Measurements from ENCODE around the gene APRT. TPM values are rescaled to one million over a fixed set of nuclear protein-coding genes. Genes with fewer than 3 reads are reported as not detected.
A peak's percentile ranks its signal among the peaks of the same experiment; 100 is the strongest.

Gene APRT
- total and polyA plus RNA-seq, 9 of the 15 experiments (the other 6 are each of a cell fraction or from before 2014, with no cell fraction given): 41.7 to 409 (median 146) TPM

DNA sequence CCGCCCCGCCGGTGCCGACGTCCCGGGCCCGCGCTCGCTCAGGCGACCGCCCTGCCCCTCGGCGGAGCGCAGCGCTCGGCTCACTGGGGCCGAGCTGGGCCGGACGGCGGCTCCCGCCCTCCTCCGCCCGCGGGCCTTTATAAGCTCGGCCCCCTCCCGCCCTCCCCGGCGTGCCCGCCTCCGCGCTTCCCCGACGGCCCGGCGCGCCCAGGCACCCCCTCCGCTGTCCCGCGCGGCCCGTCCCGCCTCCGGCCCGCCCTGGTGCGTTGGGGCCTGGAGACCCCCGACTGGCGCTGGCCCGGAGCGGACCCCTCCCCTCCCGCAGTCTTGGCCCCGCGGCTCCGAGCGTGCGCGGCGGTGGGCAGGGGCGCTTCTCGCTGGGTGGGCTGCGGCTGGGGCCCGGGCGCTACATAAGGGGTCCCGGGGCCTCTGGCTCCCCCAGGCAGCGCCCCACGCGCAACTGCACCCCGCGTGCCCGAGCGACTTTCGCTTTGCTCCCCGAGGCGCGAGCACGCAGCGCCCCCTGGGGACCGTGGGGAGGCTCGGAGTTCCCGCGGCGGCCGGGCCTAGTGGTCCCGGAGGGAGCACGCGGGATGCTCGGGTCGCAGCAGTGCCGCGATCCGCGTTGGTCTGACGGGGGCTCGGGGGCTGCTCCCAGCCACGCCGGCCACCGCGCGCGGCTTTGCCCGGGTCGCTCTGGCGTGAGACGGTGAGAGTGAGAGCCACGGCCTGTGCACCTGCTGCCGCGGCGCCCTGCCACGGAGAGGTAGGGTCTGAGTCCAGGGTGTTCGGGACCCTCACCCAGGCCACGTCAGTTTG is 26.4 kb downstream of the APRT start, which contains the start of gene PIEZO1 (continued):
- TF ChIP-seq MGA (IDR thresholded peaks at IDR 0.05) (peak; percentile 85), FOXA3 (CRISPR knock-in tag; conservative IDR thresholded peaks at IDR 0.05 in 1 of 2, IDR thresholded peaks at IDR 0.05 in 1 of 2) (no peak; a peak in 1 of 4 replicates), ZNF76 (CRISPR knock-in tag; IDR thresholded peaks at IDR 0.05; ENCODE audit: borderline replicate concordance) (0 out of 2 replicates have a peak, but pooled peaks have one; percentile 21), RNF2 (IDR thresholded peaks at IDR 0.05) (peak; percentile 77; the same call in 1 of the 2 replicates), YBX1 (IDR thresholded peaks at IDR 0.05) (no peak), CREBBP (IDR thresholded peaks at IDR 0.05; ENCODE audit: low read depth, low read length) (no peak), ZBTB17 (CRISPR knock-in tag; IDR thresholded peaks at IDR 0.05) (no peak), ZNF143 (CRISPR knock-in tag; IDR thresholded peaks at IDR 0.05) (peak; percentile 48; the same call in 1 of the 2 replicates), ATF7 (IDR thresholded peaks at IDR 0.05) (peak; percentile 65; the same call in 1 of the 2 replicates), PTRF (tag; IDR thresholded peaks at IDR 0.05) (no peak), IFI16 (CRISPR knock-in tag; IDR thresholded peaks at IDR 0.05) (no peak)
- TF ChIP-seq, protein P1, sequence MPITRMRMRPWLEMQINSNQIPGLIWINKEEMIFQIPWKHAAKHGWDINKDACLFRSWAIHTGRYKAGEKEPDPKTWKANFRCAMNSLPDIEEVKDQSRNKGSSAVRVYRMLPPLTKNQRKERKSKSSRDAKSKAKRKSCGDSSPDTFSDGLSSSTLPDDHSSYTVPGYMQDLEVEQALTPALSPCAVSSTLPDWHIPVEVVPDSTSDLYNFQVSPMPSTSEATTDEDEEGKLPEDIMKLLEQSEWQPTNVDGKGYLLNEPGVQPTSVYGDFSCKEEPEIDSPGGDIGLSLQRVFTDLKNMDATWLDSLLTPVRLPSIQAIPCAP (CRISPR knock-in tag; IDR thresholded peaks at IDR 0.05; ENCODE audit: borderline replicate concordance): peak; percentile 93; the same call in 1 of the 2 replicates
- TF ChIP-seq, protein P2, sequence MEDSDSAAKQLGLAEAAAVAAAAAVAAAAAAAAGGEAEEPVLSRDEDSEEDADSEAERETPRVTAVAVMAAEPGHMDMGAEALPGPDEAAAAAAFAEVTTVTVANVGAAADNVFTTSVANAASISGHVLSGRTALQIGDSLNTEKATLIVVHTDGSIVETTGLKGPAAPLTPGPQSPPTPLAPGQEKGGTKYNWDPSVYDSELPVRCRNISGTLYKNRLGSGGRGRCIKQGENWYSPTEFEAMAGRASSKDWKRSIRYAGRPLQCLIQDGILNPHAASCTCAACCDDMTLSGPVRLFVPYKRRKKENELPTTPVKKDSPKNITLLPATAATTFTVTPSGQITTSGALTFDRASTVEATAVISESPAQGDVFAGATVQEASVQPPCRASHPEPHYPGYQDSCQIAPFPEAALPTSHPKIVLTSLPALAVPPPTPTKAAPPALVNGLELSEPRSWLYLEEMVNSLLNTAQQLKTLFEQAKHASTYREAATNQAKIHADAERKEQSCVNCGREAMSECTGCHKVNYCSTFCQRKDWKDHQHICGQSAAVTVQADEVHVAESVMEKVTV (CRISPR knock-in tag; IDR thresholded peaks at IDR 0.05): peak; percentile 87
